K562 (cell line): ENCODE measurements around the gene HPS1. TPM values are rescaled to one million over a fixed set of nuclear protein-coding genes. Genes with fewer than 3 reads are reported as not detected.
A peak's percentile ranks its signal among the peaks of the same experiment; 100 is the strongest.

Experiments used
- FOS ChIP-seq: IDR thresholded peaks from 3 replicates; pipeline ENCODE4 v1.6.1; 2011; ENCODE audit not compliant: insufficient read length; ENCODE audit errors: extremely low read depth
- HDAC2 ChIP-seq: fragments of 450-650 bp; IDR thresholded peaks from 2 replicates; pipeline ENCODE4 v1.6.1; 2016; ENCODE audit warnings: mild to moderate bottlenecking
- MYBL2 ChIP-seq, 2 experiments: fragments of 450-650 bp in 1 of 2; sonication (generic) in 1 of 2; formaldehyde crosslinking in 1 of 2; IDR thresholded peaks; 2 replicates each; pipeline versions ENCODE4 v1.6.1 to v1.8.1; 2017 to 2022; ENCODE audit warnings: borderline replicate concordance in 1 of 2, inconsistent platforms in 1 of 2, low read depth in 1 of 2, mild to moderate bottlenecking in 1 of 2, missing genetic modification reagents in 1 of 2, moderate library complexity in 1 of 2
- NR1H2 ChIP-seq: sonication (generic); formaldehyde crosslinking; IDR thresholded peaks from 2 replicates; pipeline ENCODE4 v1.4.0; 2020; ENCODE audit warnings: mild to moderate bottlenecking, missing genetic modification reagents
- RBM22 ChIP-seq: fragments of 200-400 bp; formaldehyde crosslinking; IDR thresholded peaks from 2 replicates; pipeline ENCODE4 v1.6.1; 2018; ENCODE audit warnings: low read length, low read depth; ENCODE audit not compliant: poor library complexity, severe bottlenecking
- SMARCE1 ChIP-seq: fragments of 450-650 bp; IDR thresholded peaks from 2 replicates; pipeline ENCODE4 v1.7.1; 2016; ENCODE audit warnings: mild to moderate bottlenecking
- TBP ChIP-seq: optimal IDR thresholded peaks from 2 replicates; pipeline ENCODE3; 2011; ENCODE audit warnings: low read depth, low read length, improper control_type of control experiment
- U2AF2 ChIP-seq: fragments of 200-400 bp; formaldehyde crosslinking; optimal IDR thresholded peaks from 2 replicates; pipeline ENCODE3; 2017; ENCODE audit warnings: low read depth, mild to moderate bottlenecking, low read length
- ZNF124 ChIP-seq: sonication (generic); formaldehyde crosslinking; IDR thresholded peaks from 2 replicates; pipeline ENCODE4 v1.8.1; 2022; ENCODE audit warnings: missing genetic modification reagents
- ZNF224 ChIP-seq: sonication (generic); formaldehyde crosslinking; IDR thresholded peaks from 2 replicates; pipeline ENCODE4 v1.8.0; 2022; ENCODE audit warnings: mild to moderate bottlenecking, missing genetic modification reagents
- ZNF282 ChIP-seq: sonication (generic); formaldehyde crosslinking; IDR thresholded peaks from 2 replicates; pipeline ENCODE4 v1.8.1; 2023; ENCODE audit warnings: missing genetic modification reagents
- polyA plus RNA-seq, 8 experiments: library from polyadenylated mRNA; depleted of rRNA in 4 of 8; stranded (reverse) in 5 of 8; unstranded in 3 of 8; fragments of >200 nt; fragmentation: Nextera tagmentation in 2 of 8; fragmentation: Illumina TruSeq in 1 of 8; extraction: Ambion mirVana in 2 of 8; extraction: Trizol in 1 of 8; gene quantifications; 2 replicates each; pipeline versions ENCODE4 v1.2.1 to v1.2.3, GENCODE V29; 2011 to 2014; ENCODE audit warnings: inconsistent platforms in 1 of 8, missing spikeins in 1 of 8
- total RNA-seq, 7 experiments: library from RNA; depleted of rRNA in 6 of 7; stranded (reverse); fragments of >200 nt in 6 of 7; fragmentation: Illumina TruSeq in 2 of 7; extraction: Trizol in 2 of 7; gene quantifications; 2 replicates each; pipeline versions ENCODE4 v1.2.1 to v1.2.3, GENCODE V29; 2011 to 2021; ENCODE audit warnings: low replicate concordance in 1 of 7
- TF ChIP-seq, protein P1 (sequence below), 3 experiments: fragments of 200-800 bp in 1 of 3; fragments of 250-450 bp in 1 of 3; fragments of 450-650 bp in 1 of 3; sonication (Bioruptor Pico) in 1 of 3; sonication (Bioruptor generic) in 1 of 3; formaldehyde crosslinking in 1 of 3; IDR thresholded peaks; 2 replicates each; pipeline versions ENCODE4 v1.6.1 to v1.8.0; 2016 to 2022; ENCODE audit warnings: mild to moderate bottlenecking in 2 of 3, missing genetic modification characterization in 2 of 3, missing compliant biosample characterization in 1 of 3, moderate library complexity in 1 of 3
- TF ChIP-seq, protein P2 (sequence below): fragments of 450-650 bp; IDR thresholded peaks from 2 replicates; pipeline ENCODE4 v1.6.1; 2016; ENCODE audit warnings: antibody characterized with exemption
- TF ChIP-seq, protein P3 (sequence below): IDR thresholded peaks from 2 replicates; pipeline ENCODE4 v1.6.1; 2016; ENCODE audit warnings: missing genetic modification characterization, missing compliant biosample characterization
- TF ChIP-seq, protein P4 (sequence below): sonication (generic); formaldehyde crosslinking; IDR thresholded peaks from 2 replicates; pipeline ENCODE4 v1.8.0; 2022; ENCODE audit warnings: missing genetic modification reagents, mild to moderate bottlenecking, moderate library complexity, borderline replicate concordance
- TF ChIP-seq, protein P5 (sequence below): sonication (generic); formaldehyde crosslinking; IDR thresholded peaks from 2 replicates; pipeline ENCODE4 v1.8.0; 2022; ENCODE audit warnings: mild to moderate bottlenecking, low read depth, missing genetic modification reagents

HPS1 gene
- total and polyA plus RNA-seq, 9 of the 15 experiments (the other 6 are each of a cell fraction or from before 2014, with no cell fraction given), result 18.1 to 43.6 (median 26.3) TPM

DNA sequence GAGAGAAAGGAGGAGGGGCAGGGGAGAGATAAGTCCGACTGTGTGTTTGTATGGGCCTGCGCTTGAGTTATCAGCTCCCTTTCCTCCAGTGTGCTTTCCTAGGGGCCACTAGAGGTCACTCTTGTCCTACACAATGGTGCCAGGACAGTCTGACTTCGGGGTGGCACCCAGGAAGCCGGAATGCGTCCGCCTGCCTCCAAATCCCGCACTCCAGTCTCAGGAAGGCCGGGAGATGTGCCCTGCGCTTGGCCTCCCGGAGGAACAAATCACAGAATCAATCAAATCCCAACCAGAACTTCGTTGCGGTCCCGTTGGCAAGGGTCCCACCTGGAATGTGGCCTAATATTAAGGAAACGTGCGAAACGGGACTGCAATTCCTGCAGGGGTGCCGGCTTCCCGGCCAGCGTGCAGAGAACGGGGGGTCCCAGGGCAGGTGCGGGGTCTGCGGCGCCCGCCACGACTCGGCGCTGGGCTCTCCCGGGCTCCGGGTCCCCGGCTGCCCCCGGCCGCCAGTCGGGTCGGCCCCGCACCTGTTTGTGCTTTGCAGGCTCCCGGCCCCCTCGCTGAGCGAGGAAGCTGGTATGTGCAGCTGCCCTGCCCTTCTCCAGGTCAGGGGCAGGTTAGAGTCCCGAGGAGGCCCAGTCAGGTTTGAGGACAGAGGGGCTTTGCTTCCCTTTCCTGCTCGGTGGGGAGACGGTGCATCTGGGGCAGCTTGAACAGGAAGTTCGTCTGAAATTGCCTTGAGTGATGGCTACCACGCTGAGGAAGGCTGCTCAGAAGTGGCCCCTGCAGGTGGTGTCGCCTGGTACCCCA, 21.0 kb upstream of the HPS1 start (continued):
- TF ChIP-seq, protein P1, sequence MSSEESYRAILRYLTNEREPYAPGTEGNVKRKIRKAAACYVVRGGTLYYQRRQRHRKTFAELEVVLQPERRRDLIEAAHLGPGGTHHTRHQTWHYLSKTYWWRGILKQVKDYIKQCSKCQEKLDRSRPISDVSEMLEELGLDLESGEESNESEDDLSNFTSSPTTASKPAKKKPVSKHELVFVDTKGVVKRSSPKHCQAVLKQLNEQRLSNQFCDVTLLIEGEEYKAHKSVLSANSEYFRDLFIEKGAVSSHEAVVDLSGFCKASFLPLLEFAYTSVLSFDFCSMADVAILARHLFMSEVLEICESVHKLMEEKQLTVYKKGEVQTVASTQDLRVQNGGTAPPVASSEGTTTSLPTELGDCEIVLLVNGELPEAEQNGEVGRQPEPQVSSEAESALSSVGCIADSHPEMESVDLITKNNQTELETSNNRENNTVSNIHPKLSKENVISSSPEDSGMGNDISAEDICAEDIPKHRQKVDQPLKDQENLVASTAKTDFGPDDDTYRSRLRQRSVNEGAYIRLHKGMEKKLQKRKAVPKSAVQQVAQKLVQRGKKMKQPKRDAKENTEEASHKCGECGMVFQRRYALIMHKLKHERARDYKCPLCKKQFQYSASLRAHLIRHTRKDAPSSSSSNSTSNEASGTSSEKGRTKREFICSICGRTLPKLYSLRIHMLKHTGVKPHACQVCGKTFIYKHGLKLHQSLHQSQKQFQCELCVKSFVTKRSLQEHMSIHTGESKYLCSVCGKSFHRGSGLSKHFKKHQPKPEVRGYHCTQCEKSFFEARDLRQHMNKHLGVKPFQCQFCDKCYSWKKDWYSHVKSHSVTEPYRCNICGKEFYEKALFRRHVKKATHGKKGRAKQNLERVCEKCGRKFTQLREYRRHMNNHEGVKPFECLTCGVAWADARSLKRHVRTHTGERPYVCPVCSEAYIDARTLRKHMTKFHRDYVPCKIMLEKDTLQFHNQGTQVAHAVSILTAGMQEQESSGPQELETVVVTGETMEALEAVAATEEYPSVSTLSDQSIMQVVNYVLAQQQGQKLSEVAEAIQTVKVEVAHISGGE (CRISPR knock-in tag; IDR thresholded peaks at IDR 0.05), result peak in 2 of 3 experiments; percentile 30 to 86; a peak in 2 of 6 replicates
- TF ChIP-seq ZNF124 (CRISPR knock-in tag) (no peak), HDAC2 (no peak), MYBL2 (IDR thresholded peaks at IDR 0.05; ENCODE audit: low read depth) (no peak), MYBL2 (CRISPR knock-in tag; IDR thresholded peaks at IDR 0.05; ENCODE audit: borderline replicate concordance) (no peak), NR1H2 (CRISPR knock-in tag) (no peak), ZNF224 (CRISPR knock-in tag) (no peak), ZNF282 (CRISPR knock-in tag) (no peak), RBM22 (no peak), FOS (no peak), SMARCE1 (no peak), U2AF2 (no peak), TBP (no peak)
- TF ChIP-seq, protein P2, sequence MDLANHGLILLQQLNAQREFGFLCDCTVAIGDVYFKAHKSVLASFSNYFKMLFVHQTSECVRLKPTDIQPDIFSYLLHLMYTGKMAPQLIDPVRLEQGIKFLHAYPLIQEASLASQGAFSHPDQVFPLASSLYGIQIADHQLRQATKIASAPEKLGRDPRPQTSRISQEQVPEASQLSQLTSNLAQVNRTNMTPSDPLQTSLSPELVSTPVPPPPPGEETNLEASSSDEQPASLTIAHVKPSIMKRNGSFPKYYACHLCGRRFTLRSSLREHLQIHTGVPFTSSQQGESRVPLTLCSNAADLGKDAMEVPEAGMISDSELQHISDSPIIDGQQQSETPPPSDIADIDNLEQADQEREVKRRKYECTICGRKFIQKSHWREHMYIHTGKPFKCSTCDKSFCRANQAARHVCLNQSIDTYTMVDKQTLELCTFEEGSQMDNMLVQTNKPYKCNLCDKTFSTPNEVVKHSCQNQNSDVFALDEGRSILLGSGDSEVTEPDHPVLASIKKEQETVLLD, result no peak
- TF ChIP-seq, protein P3, sequence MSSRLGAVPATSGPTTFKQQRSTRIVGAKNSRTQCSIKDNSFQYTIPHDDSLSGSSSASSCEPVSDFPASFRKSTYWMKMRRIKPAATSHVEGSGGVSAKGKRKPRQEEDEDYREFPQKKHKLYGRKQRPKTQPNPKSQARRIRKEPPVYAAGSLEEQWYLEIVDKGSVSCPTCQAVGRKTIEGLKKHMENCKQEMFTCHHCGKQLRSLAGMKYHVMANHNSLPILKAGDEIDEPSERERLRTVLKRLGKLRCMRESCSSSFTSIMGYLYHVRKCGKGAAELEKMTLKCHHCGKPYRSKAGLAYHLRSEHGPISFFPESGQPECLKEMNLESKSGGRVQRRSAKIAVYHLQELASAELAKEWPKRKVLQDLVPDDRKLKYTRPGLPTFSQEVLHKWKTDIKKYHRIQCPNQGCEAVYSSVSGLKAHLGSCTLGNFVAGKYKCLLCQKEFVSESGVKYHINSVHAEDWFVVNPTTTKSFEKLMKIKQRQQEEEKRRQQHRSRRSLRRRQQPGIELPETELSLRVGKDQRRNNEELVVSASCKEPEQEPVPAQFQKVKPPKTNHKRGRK, result no peak
- TF ChIP-seq, protein P4, sequence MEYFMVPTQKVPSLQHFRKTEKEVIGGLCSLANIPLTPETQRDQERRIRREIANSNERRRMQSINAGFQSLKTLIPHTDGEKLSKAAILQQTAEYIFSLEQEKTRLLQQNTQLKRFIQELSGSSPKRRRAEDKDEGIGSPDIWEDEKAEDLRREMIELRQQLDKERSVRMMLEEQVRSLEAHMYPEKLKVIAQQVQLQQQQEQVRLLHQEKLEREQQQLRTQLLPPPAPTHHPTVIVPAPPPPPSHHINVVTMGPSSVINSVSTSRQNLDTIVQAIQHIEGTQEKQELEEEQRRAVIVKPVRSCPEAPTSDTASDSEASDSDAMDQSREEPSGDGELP (CRISPR knock-in tag), result peak; percentile 54; the same call in 1 of the 2 replicates
- TF ChIP-seq, protein P5, sequence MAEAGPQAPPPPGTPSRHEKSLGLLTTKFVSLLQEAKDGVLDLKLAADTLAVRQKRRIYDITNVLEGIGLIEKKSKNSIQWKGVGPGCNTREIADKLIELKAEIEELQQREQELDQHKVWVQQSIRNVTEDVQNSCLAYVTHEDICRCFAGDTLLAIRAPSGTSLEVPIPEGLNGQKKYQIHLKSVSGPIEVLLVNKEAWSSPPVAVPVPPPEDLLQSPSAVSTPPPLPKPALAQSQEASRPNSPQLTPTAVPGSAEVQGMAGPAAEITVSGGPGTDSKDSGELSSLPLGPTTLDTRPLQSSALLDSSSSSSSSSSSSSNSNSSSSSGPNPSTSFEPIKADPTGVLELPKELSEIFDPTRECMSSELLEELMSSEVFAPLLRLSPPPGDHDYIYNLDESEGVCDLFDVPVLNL, result no peak
